ENCODE results near the gene GBP4.

GRCh38 chr1:89169166-89169565, 29.6 kb downstream of the GBP4 start:
- TF ChIP-seq EZH2 (IDR thresholded peaks at IDR 0.05; ENCODE audit: low read depth, unreplicated experiment): no peak
- TF ChIP-seq POLR2AphosphoS5 (IDR thresholded peaks at IDR 0.05; ENCODE audit: low read depth): no peak
- TF ChIP-seq CTCF (conservative IDR thresholded peaks at IDR 0.05; ENCODE audit: low read depth in 2 of 2): no peak
- no peak for TF ChIP-seq REST (IDR thresholded peaks at IDR 0.05; ENCODE audit: unreplicated experiment)
- no peak for TF ChIP-seq EZH2phosphoT487 (IDR thresholded peaks at IDR 0.05; ENCODE audit: unreplicated experiment)
- TF ChIP-seq NANOG (IDR thresholded peaks at IDR 0.05; ENCODE audit: borderline replicate concordance): no peak
- no peak for TF ChIP-seq ETS1 (IDR thresholded peaks at IDR 0.05)
- no peak for TF ChIP-seq CREB1 (CRISPR knock-in tag; IDR thresholded peaks at IDR 0.05; ENCODE audit: low read depth)
